Neural cell (in vitro differentiated cells): ENCODE measurements around the gene AMZ2. TPM values are rescaled to one million over a fixed set of nuclear protein-coding genes. Genes with fewer than 3 reads are reported as not detected.

Experiments
- H2AFZ ChIP-seq: fragments of 200-600, 300-800 bp; sonication (generic), shearing (Covaris generic); 2 replicates; pipeline ENCODE4 v1.6.0; 2014; ENCODE audit warnings: low read depth, mild to moderate bottlenecking, antibody characterized with exemption, low read length, moderate library complexity
- H3F3A ChIP-seq: fragments of 200-600 bp; shearing (Covaris generic); 2 replicates; pipeline ENCODE4 v1.6.1; 2016; ENCODE audit warnings: mild to moderate bottlenecking, moderate library complexity, mixed read lengths, antibody characterized with exemption, low read length; ENCODE audit not compliant: insufficient read depth, poor library complexity, severe bottlenecking
- H3K27ac ChIP-seq: fragments of 200-600, 300-800 bp; sonication (generic), shearing (Covaris generic); 2 replicates; pipeline ENCODE4 v1.5.1; 2014; ENCODE audit warnings: mild to moderate bottlenecking, low read length, moderate library complexity
- H3K27me3 ChIP-seq: fragments of 300-800, 200-600 bp; sonication (generic), shearing (Covaris generic); 2 replicates; pipeline ENCODE4 v1.6.0; 2014; ENCODE audit warnings: mild to moderate bottlenecking, low read depth, low read length, moderate library complexity; ENCODE audit not compliant: insufficient read depth
- H3K36me3 ChIP-seq: fragments of 300-800, 200-600 bp; sonication (generic), shearing (Covaris generic); 2 replicates; pipeline ENCODE4 v1.5.1; 2014; ENCODE audit warnings: mild to moderate bottlenecking, antibody characterized with exemption, low read length, moderate library complexity; ENCODE audit not compliant: insufficient read depth
- H3K4me2 ChIP-seq: fragments of 300-800, 200-600 bp; sonication (generic), shearing (Covaris generic); 2 replicates; pipeline ENCODE4 v1.6.0; 2014; ENCODE audit warnings: mild to moderate bottlenecking, low read length
- H3K4me3 ChIP-seq: fragments of 300-800, 200-600 bp; sonication (generic), shearing (Covaris generic); 2 replicates; pipeline ENCODE4 v1.5.1; 2014; ENCODE audit warnings: mild to moderate bottlenecking, low read length, moderate library complexity
- H3K79me2 ChIP-seq: fragments of 200-600 bp; shearing (Covaris generic); replicated peaks from 2 replicates; pipeline ENCODE4 v1.6.0; 2014; ENCODE audit warnings: mild to moderate bottlenecking, low read length, moderate library complexity; ENCODE audit not compliant: insufficient read depth
- H3K9ac ChIP-seq: fragments of 300-800, 200-600 bp; sonication (generic), shearing (Covaris generic); 2 replicates; pipeline ENCODE4 v1.6.1; 2016; ENCODE audit warnings: mild to moderate bottlenecking, low read length, mixed read lengths
- H3K9me2 ChIP-seq: fragments of 200-600 bp; shearing (Covaris generic); 2 replicates; pipeline ENCODE4 v1.6.1; 2016; ENCODE audit warnings: mild to moderate bottlenecking, low read length, mixed read lengths; ENCODE audit not compliant: insufficient read depth
- H3K9me3 ChIP-seq: fragments of 200-600, 300-800 bp; sonication (generic), shearing (Covaris generic); 2 replicates; pipeline ENCODE4 v1.6.1; 2016; ENCODE audit warnings: mild to moderate bottlenecking, mixed run types, low read length, moderate library complexity, mixed read lengths
- H4K20me1 ChIP-seq: fragments of 200-600 bp; shearing (Covaris generic); 2 replicates; pipeline ENCODE4 v1.6.1; 2016; ENCODE audit warnings: mild to moderate bottlenecking, mixed run types; ENCODE audit not compliant: insufficient read depth
- EP300 ChIP-seq: fragments of 450-650 bp; conservative IDR thresholded peaks from 2 replicates; pipeline ENCODE4 v1.6.1; 2014; ENCODE audit warnings: antibody characterized with exemption, mild to moderate bottlenecking, moderate library complexity; ENCODE audit not compliant: poor library complexity, severe bottlenecking
- EZH2 ChIP-seq: fragments of 200-600, 300-800 bp; shearing (Covaris generic), sonication (generic); IDR thresholded peaks from 2 replicates; pipeline ENCODE4 v1.6.1; 2014; ENCODE audit warnings: antibody characterized with exemption, low read length, borderline replicate concordance, mild to moderate bottlenecking; ENCODE audit not compliant: insufficient read depth, poor library complexity, severe bottlenecking
- MXI1 ChIP-seq: fragments of 450-650 bp; conservative IDR thresholded peaks from 2 replicates; pipeline ENCODE4 v1.6.1; 2014; ENCODE audit warnings: antibody characterized with exemption, mild to moderate bottlenecking; ENCODE audit not compliant: poor library complexity, severe bottlenecking
- POLR2AphosphoS5 ChIP-seq: IDR thresholded peaks from 2 replicates; pipeline ENCODE4 v1.6.1; 2012
- RAD21 ChIP-seq: fragments of 450-650 bp; conservative IDR thresholded peaks from 2 replicates; pipeline ENCODE4 v1.6.1; 2014; ENCODE audit warnings: antibody characterized with exemption, mild to moderate bottlenecking, moderate library complexity
- SMC3 ChIP-seq: fragments of 450-650 bp; conservative IDR thresholded peaks from 2 replicates; pipeline ENCODE4 v1.6.1; 2014; ENCODE audit warnings: antibody characterized with exemption, mild to moderate bottlenecking, moderate library complexity; ENCODE audit not compliant: poor library complexity
- TAF1 ChIP-seq: IDR thresholded peaks from 2 replicates; pipeline ENCODE4 v1.6.1; 2012; ENCODE audit warnings: low read depth
- polyA plus RNA-seq: library from polyadenylated mRNA; depleted of rRNA; stranded (reverse); fragments of >200 nt; gene quantifications from 2 replicates; pipeline ENCODE4 v1.2.3, GENCODE V29; 2014
- TF ChIP-seq, protein P1 (sequence below): fragments of 450-650 bp; IDR thresholded peaks from 2 replicates; pipeline ENCODE4 v1.5.1; 2014; ENCODE audit warnings: antibody characterized with exemption, mild to moderate bottlenecking, moderate library complexity; ENCODE audit not compliant: poor library complexity, severe bottlenecking
- TF ChIP-seq, protein P2 (sequence below): IDR thresholded peaks from 2 replicates; pipeline ENCODE4 v1.6.1; 2012; ENCODE audit warnings: borderline replicate concordance

AMZ2 gene
- polyA plus RNA-seq, 1 donor from 2014 or later: 158 TPM

DNA sequence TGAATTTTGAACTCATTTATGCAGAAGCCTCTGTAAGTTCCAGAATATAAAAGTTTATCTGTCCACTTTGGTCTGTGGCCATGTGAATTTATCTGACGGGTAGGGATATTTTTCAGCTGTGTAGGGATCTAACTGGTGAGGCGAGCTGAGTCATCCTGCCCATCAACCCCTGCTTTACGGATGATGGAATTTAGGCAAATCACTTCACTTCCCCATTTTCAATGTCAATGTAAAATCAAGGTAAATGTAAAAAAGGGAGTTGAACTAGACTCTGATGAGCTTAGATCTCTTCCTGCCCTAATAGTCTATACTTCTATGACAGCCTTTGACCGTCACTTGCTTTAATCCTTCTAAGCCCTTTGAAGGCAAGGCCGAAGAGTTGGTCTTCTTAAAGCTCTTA is 40.5 kb downstream of the AMZ2 start:
- TF ChIP-seq RAD21 (no peak), SMC3 (no peak)
- TF ChIP-seq, protein P1, sequence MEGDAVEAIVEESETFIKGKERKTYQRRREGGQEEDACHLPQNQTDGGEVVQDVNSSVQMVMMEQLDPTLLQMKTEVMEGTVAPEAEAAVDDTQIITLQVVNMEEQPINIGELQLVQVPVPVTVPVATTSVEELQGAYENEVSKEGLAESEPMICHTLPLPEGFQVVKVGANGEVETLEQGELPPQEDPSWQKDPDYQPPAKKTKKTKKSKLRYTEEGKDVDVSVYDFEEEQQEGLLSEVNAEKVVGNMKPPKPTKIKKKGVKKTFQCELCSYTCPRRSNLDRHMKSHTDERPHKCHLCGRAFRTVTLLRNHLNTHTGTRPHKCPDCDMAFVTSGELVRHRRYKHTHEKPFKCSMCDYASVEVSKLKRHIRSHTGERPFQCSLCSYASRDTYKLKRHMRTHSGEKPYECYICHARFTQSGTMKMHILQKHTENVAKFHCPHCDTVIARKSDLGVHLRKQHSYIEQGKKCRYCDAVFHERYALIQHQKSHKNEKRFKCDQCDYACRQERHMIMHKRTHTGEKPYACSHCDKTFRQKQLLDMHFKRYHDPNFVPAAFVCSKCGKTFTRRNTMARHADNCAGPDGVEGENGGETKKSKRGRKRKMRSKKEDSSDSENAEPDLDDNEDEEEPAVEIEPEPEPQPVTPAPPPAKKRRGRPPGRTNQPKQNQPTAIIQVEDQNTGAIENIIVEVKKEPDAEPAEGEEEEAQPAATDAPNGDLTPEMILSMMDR: no peak
- no peaks in the 10 kb centered on the region for H3K79me2 ChIP-seq
- H3K4me2 ChIP-seq: no peak overlapping the region
- H3K9ac ChIP-seq: no peak overlapping the region
- peak overlapping the region; percentile 82 for H3K4me3 ChIP-seq
- no peaks in the 10 kb centered on the region for H3K9me3 ChIP-seq
- no peaks in the 10 kb centered on the region for H3F3A ChIP-seq
- H3K36me3 ChIP-seq: no peaks in the 10 kb centered on the region
- peaks cover 4% of the 10 kb centered on the region for H3K27me3 ChIP-seq
- H3K27ac ChIP-seq: no peak overlapping the region
- no peak overlapping the region for H2AFZ ChIP-seq
- no peaks in the 10 kb centered on the region for H3K9me2 ChIP-seq
- peaks cover 3% of the 10 kb centered on the region for H4K20me1 ChIP-seq

DNA sequence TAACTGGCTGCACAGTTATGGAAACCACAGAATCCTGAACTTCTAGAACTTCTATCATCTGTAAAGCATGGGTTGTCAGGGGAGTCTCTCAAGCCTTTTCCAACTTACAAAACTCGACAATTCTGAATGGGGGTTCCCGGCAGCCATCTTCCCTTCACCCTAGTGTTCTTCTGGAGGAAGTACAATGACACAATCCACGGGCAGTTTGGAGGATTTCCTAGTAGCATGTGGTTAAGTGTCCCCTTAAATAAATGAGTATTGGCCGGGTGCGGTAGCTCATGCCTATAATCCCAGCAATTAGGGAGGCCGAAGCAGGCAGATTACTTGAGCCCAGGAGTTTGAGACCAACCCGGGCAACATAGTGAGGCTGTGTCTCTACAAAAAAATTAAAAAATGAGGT is 41.0 kb downstream of the AMZ2 start:
- Histone ChIP-seq H3K27ac (no peak overlapping the region), H3K9me3 (no peaks in the 10 kb centered on the region), H3K27me3 (peaks cover 4% of the 10 kb centered on the region), H3K79me2 (no peaks in the 10 kb centered on the region), H4K20me1 (peaks cover 3% of the 10 kb centered on the region), H3K4me3 (peak overlapping the region; percentile 82), H3K36me3 (no peaks in the 10 kb centered on the region), H2AFZ (no peak overlapping the region), H3F3A (no peaks in the 10 kb centered on the region), H3K4me2 (no peak overlapping the region), H3K9me2 (no peaks in the 10 kb centered on the region), H3K9ac (no peak overlapping the region)
- no peak for TF ChIP-seq EP300
- TF ChIP-seq, protein P1: no peak
- no peak for TF ChIP-seq SMC3
- no peak for TF ChIP-seq TAF1
- no peak for TF ChIP-seq POLR2AphosphoS5
- TF ChIP-seq RAD21: no peak
- TF ChIP-seq MXI1: no peak
- TF ChIP-seq EZH2: no peak
- TF ChIP-seq, protein P2, sequence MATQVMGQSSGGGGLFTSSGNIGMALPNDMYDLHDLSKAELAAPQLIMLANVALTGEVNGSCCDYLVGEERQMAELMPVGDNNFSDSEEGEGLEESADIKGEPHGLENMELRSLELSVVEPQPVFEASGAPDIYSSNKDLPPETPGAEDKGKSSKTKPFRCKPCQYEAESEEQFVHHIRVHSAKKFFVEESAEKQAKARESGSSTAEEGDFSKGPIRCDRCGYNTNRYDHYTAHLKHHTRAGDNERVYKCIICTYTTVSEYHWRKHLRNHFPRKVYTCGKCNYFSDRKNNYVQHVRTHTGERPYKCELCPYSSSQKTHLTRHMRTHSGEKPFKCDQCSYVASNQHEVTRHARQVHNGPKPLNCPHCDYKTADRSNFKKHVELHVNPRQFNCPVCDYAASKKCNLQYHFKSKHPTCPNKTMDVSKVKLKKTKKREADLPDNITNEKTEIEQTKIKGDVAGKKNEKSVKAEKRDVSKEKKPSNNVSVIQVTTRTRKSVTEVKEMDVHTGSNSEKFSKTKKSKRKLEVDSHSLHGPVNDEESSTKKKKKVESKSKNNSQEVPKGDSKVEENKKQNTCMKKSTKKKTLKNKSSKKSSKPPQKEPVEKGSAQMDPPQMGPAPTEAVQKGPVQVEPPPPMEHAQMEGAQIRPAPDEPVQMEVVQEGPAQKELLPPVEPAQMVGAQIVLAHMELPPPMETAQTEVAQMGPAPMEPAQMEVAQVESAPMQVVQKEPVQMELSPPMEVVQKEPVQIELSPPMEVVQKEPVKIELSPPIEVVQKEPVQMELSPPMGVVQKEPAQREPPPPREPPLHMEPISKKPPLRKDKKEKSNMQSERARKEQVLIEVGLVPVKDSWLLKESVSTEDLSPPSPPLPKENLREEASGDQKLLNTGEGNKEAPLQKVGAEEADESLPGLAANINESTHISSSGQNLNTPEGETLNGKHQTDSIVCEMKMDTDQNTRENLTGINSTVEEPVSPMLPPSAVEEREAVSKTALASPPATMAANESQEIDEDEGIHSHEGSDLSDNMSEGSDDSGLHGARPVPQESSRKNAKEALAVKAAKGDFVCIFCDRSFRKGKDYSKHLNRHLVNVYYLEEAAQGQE: no peak
